HG03064 (cell line): ENCODE data around the gene CLSTN2.

Experiments
- ATAC-seq: cut with Tn5 transposase; IDR thresholded peaks from one replicate; pipeline ENCODE4 v1.9.1; 2021; ENCODE audit warnings: low read depth; ENCODE audit not compliant: unreplicated experiment

The CLSTN2 gene

DNA sequence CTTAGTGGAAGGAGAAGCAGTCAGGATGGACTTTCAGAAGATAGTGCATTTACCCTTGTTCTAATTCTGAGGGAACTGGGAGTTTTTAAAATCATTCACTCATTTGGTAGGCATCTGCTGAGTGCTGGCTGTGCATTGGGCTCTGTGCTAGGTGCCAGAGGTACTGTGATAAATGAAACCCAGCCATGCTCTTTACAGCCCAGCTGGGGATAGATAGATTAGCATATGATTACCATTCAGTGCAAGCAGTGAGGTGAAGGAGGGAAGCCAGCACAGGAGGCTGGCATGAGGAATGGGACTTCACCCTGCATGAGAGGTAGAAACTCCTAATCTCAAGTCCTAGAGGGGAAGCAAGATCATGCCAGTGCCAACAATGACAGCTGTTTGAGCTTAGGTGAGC is 381.0 kb downstream of the CLSTN2 start:
- ATAC-seq, result no peak

GRCh38 chr3:140316466-140316865 is 381.5 kb downstream of the CLSTN2 start:
- ATAC-seq, result no peak

DNA sequence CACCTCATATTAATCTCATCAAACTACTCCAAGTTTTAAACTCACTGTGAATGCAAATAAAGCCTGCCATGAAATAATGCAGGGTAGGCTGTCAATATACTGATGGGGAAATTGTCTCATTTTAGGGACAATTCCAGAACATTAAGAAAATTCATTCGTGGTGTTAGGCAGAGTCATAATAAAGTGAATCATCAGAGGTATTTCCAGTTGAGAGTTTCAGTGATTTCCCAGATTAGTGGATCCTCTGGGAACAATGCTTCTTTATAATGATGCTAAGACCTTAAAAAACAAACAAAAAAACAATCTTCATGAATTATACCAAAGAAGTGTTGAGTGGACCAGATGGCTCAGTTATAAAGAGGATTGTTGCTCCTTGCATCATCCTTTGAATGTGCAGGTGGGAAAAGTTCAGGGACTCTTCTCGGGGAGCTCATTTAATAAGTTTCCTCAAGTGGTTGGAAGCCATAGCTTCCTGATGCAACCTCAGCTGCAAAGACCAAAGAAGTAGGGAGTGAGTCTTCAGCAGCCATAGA is 381.9 kb downstream of the CLSTN2 start:
- ATAC-seq, result no peak

DNA sequence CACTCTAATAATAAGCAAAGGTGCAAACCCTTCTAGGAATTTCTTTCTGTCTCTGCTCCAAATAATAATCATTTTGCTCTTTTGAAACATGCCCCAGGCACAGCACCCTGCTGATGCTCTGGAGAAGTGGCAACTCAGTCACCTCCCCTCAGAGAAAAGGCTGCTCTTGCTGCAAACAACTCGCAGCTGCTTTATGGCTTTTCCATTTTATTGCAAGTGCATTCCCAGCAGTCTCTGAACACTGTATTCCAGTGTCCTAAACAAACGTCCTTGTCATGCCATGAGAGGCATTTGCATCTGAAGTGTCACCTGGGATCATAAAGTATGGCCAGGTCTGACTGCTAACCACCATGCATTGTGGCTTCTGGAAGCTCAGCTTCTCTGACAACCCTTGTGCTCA is 384.8 kb downstream of the CLSTN2 start:
- no peak for ATAC-seq

DNA sequence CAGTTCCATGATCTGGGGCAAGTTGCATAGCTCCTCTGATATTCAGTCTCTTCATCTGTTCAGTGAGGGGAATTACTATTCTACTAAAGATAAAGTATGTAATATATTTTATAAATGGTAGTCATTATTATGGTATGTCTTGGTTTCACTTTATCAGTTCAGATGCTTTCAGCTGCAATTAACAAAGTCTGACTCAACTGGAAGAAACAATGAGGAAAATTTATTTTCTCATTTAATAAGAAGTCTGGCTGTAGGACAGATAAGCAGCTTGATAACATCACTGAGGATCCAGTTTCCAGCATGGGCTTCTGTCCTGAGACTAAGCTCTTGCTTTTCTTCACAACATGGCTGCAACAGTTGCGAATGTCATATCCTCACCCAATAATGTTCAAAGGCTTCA is 388.6 kb downstream of the CLSTN2 start:
- ATAC-seq, result no peak

DNA sequence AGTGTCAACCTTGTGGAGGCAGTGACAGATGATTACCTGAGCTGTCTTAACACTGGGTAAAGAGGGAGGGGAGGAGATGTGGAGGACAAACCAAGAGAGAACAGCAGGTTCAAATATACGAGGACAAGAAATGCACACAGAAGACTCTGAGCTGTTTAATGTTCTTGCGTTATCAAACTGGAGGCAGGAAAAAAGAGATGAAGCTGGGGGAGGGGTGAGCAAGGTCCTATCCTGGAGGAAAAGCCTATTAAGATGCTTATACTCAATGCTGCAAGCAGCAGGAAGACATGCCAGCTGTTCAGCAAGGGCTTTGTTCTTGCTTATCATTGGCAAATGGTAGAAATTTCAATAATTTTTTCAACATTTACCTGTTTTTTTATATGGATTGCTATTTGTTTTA is 397.1 kb downstream of the CLSTN2 start:
- ATAC-seq, result no peak

DNA sequence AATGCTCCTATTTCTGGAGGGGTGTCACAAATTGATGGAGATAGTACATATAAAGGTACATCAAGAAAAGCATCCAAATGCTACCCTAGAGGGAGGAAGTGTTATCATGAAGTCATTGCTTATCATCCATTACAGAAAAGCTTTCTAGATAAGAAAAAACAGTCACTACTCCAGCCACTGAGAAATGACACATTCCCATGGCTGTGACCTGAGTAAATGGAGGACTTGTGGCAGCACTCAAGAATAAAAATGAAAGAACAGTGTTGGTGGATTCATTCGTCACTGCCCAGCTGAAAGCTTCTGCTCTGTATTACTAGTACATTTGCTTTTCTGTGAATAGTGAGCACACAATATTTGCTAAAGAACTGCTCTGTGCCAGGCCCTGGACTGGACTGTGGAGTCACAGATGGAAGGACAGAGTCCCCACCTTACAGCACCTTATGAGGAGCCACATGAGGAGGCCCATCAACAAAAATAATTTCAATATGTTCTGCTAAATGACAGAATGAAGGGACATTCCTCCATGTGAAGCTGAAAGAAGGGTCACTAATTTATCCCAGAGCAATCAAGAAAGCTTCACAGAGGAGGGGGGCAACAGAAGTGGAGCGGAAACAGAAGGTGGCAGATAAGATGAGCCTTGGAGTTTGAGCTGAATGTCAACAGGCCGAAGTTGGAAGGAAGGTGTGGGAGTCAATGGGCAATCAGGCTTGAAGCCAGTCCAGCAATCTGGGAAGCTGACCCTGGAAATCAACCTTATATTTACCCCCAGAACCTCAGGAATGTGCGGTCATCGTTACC is 399.3 kb downstream of the CLSTN2 start:
- no peak for ATAC-seq

GRCh38 chr3:140336465-140336864 is 401.5 kb downstream of the CLSTN2 start:
- ATAC-seq, result no peak

GRCh38 chr3:140338916-140339315 is 403.9 kb downstream of the CLSTN2 start:
- ATAC-seq, result no peak

DNA sequence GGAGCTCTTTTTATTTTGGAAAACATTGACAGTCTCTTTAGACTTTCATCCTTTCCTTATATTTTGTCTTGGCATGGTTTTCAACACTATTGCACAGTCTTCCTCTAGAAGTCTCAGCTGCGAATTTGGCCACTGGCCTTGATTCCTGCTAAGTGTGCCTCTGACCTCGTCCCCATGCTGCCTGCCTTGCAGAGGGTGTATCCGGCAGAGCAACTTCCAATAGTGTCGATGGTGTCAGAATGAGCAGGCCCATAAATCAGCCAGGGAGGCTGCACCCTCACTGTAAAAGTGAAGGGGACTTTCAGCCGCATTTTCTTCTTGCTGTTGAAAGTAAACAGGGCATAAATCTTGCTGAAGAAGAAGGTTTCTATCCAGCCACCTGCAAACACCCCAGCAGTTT is 406.2 kb downstream of the CLSTN2 start:
- no peak for ATAC-seq

DNA sequence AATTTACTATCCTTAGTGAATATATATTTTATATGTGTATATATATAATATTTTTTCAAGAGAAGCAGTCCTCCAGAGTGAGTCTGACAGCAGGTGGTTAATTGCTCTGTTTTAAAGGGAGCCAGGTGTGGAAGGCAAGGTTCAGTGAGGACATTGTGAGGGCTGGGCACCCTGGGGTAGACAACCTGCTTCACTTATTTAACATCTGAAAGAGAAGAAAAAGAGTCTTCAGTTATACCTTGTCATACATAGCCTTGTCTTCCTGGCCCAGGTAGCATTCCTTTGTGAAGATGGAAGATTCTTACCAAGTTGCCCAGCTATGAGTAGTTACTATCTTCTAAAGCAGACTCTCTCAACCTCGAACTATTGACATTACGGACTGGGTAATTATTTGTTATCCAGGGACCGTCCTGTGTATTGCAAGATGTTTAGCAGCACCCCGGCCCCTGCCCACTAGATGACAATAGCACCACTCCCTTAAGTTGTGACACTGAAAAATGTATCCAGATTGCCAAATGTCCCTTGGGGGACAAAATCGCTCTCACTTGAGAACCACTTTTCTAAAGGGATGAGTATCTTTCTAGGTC is 406.9 kb downstream of the CLSTN2 start:
- ATAC-seq, result no peak

GRCh38 chr3:140342668-140343067 is 407.7 kb downstream of the CLSTN2 start:
- no peak for ATAC-seq

- no peak for ATAC-seq
Measured at GRCh38 chr3:140343211-140344081, 408.5 kb downstream of the CLSTN2 start.

- ATAC-seq, result no peak
Measured at GRCh38 chr3:140344082-140344454, 409.1 kb downstream of the CLSTN2 start.

- no peak for ATAC-seq
Measured at GRCh38 chr3:140344601-140345205, 409.7 kb downstream of the CLSTN2 start.

DNA sequence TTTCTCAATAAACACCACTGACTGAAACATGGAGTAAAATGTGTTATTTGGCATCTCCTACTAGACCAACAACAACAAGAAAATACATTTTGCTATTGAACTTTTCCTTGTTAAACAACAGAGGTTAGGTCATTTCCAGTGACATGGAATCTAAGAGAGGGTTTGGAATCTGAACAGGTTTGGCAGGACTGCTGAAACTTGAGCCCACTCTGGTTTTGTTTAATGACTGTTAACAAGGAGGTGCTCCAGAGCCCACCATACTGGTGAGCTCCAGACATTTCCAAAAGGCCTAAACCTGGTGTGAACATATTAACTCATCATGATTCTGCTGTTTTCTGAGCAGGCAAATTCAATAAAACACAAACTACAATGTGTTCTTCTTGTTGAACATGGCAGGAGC is 412.2 kb downstream of the CLSTN2 start:
- no peak for ATAC-seq

DNA sequence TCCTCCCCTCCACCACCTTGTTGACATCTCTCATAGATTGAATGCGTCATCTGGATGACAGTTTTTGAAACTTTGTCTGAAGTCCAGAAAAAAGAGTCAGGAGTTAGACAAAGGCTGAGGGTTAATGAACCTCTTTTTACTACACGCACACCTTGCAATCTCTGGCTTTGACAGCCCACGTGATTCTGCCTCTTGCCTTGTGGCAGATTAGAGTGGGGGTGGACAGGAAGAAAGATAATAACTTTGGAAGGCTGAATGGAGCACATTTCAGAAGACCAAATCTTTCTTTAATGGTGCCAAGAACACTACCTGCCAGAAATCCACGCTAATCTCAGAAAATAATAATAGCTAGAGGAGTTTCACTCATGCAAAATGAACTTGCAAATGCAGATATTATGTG is 415.0 kb downstream of the CLSTN2 start:
- ATAC-seq, result no peak

DNA sequence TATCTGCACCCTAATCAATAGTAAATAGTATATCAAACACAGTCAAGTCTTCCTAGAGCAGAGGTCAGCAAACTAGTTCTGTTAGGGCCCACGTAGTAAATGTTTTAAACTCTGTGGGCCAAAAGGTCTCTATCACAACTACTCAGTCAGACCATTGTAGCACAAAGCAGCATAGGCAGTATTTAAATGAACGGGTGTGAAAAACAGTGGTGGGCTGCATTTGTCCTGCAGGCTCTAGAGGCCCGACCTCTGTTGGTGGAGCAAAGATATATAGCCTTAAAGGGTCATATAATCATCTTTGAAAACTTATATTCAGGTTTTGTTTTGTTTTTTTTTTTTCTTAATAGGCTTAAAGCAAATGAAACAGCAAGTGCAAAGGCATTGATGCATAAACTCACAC is 416.5 kb downstream of the CLSTN2 start:
- no peak for ATAC-seq

DNA sequence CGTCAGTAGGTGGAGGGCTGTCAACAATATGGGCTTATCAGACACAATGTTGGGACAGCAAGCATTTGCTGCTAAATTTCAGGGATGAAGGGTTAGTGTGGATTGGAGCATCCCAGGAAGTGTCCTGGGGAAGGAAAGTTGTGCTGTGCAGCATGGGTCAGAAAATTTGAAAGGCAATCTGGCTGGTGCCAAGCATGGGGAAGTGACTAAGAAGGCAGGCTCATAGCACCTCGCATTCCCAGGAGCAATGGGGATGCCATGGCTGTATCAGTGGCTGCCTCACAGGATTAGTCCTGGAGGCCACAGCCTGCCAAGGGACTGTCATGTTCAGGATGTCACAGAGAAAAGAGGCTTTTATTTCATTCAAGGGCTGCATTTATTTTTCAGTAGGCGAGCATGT is 420.5 kb downstream of the CLSTN2 start:
- ATAC-seq, result no peak

- no peak for ATAC-seq
Measured at GRCh38 chr3:140358686-140359085, 423.7 kb downstream of the CLSTN2 start.
